GM12874 (cell line): ENCODE data around the gene TNFRSF6B.

Experiments used
- CTCF ChIP-seq: IDR thresholded peaks from 2 replicates; pipeline ENCODE4 v1.5.1; 2011; ENCODE audit warnings: low read depth, mild to moderate bottlenecking, control low read depth, low read length, moderate library complexity; ENCODE audit not compliant: insufficient read depth

TNFRSF6B gene

DNA sequence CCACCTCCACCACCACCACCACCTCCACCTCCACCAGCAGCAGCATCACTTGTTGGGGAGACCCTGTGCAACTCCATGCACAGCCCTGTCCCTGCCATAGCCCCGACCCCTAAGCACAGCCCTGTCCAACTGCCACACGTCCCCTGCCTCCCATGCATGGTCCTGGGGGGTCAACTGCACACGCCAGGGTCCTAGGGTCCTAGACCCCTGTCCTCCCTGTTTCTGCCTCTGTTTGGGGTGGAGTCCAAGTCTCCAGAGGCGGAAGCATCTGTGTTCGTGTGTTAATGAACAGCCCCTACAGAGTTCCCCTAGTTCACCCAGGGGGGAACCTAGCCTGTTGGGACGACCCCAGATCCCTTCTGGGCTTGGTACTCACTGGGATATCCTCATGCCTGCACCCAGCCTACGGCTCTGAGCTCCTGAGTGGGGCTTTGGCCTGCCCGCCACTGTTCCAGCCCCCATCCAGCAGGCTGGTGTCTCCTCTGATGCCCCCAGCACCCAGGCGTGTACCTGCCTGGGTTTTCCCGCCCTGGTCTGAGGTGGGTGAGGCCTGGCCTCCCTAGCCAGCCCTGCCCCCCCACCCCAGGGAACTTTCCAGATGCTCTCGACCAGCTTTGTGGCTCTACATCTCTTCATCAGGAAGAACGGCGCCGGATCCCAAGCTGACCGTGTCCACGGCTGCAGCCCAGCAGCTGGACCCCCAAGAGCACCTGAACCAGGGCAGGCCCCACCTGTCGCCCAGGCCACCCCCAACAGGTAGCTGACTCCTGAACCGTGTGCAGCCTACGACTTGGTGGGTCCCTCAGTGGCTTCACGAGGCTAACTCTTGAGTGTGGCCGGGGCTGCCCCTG, 2.5 kb upstream of the TNFRSF6B start:
- no peak for TF ChIP-seq CTCF

DNA sequence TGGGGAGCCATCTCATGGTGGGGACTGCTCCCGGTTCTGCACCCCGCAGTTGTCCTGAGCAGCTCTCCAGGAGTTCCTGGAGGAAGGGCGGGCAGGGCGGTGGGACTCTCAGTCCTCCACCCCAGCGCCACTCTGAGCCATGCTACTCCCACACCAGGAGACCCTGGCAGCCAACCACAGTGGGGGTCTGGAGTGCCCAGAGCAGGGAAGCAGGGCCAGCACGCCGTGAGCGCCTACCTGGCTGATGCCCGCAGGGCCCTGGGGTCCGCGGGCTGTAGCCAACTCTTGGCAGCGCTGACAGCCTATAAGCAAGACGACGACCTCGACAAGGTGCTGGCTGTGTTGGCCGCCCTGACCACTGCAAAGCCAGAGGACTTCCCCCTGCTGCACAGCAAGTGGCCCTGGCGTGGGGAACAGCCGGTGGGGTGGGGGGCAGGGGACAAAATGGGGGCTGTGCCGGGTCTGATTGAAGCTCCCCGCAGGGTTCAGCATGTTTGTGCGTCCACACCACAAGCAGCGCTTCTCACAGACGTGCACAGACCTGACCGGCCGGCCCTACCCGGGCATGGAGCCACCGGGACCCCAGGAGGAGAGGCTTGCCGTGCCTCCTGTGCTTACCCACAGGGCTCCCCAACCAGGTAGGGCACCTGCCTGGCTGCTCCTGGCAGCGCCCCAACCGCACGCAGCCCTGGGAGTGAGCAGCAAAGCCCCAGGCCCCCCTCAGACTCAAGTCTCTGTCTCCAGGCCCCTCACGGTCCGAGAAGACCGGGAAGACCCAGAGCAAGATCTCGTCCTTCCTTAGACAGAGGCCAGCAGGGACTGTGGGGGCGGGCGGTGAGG, 1.6 kb upstream of the TNFRSF6B start:
- TF ChIP-seq CTCF = no peak

DNA sequence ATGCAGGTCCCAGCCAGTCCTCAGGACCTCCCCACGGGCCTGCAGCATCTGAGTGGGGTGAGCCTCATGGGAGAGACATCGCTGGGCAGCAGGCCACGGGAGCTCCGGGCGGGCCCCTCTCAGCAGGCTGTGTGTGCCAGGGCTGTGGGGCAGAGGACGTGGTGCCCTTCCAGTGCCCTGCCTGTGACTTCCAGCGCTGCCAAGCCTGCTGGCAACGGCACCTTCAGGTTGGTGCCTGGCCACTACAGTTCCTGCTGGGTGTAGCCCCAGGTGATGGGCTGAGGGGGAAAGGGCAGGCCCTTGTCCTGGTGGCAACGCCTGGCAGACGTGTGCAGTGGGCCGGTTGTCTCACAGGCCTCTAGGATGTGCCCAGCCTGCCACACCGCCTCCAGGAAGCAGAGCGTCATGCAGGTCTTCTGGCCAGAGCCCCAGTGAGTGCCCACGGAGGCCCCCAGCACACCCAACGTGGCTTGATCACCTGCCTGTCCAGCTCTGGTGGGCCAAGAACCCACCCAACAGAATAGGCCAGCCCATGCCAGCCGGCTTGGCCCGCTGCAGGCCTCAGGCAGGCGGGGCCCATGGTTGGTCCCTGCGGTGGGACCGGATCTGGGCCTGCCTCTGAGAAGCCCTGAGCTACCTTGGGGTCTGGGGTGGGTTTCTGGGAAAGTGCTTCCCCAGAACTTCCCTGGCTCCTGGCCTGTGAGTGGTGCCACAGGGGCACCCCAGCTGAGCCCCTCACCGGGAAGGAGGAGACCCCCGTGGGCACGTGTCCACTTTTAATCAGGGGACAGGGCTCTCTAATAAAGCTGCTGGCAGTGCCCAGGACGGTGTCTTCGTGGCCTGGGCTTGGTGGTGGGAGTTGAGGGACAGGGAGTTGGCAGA, 787 bp upstream of the TNFRSF6B start:
- no peak for TF ChIP-seq CTCF

GRCh38 chr20:63696306-63696627, 185 bp upstream of the TNFRSF6B start:
- TF ChIP-seq CTCF = no peak

DNA sequence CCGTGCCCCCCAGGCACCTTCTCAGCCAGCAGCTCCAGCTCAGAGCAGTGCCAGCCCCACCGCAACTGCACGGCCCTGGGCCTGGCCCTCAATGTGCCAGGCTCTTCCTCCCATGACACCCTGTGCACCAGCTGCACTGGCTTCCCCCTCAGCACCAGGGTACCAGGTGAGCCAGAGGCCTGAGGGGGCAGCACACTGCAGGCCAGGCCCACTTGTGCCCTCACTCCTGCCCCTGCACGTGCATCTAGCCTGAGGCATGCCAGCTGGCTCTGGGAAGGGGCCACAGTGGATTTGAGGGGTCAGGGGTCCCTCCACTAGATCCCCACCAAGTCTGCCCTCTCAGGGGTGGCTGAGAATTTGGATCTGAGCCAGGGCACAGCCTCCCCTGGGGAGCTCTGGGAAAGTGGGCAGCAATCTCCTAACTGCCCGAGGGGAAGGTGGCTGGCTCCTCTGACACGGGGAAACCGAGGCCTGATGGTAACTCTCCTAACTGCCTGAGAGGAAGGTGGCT, 960 bp downstream of the TNFRSF6B start:
- 0 out of 2 replicates have a peak, but pooled peaks have one; percentile 0 for TF ChIP-seq CTCF

- TF ChIP-seq CTCF = no peak
Observed at GRCh38 chr20:63697868-63698545, 1.6 kb downstream of the TNFRSF6B start.
